SK-N-SH treated with all-trans-retinoic acid at 6 μM for 48 hours (cell line): Measurements from ENCODE around the gene RASGRF2.

ENCODE experiments used
- CSRNP3 ChIP-seq: fragments of 250-450 bp; sonication (Bioruptor Pico); IDR thresholded peaks from 2 replicates; pipeline ENCODE4 v1.5.1; 2021; ENCODE audit warnings: mild to moderate bottlenecking, moderate library complexity
- OSR1 ChIP-seq: fragments of 250-450 bp; sonication (Bioruptor Pico); IDR thresholded peaks from 2 replicates; pipeline ENCODE4 v1.8.0; 2022; ENCODE audit warnings: moderate library complexity, mild to moderate bottlenecking, inconsistent platforms

- TF ChIP-seq CSRNP3 (CRISPR knock-in tag) = no peak
- TF ChIP-seq OSR1 = no peak
These were observed 181.9 kb downstream of the RASGRF2 start for GRCh38 chr5:81142108-81142507.
